ENCODE data around the gene GPR37L1. TPM values are rescaled to one million over a fixed set of nuclear protein-coding genes. Genes with fewer than 3 reads are reported as not detected.
"Not testable (repeated sequence)": the region's sequence is repeated elsewhere in the genome, so short reads cannot be mapped to it uniquely, and the experiment has no call there.

GPR37L1 gene
- polyA plus RNA-seq, 1 donor: 0.08 TPM

DNA sequence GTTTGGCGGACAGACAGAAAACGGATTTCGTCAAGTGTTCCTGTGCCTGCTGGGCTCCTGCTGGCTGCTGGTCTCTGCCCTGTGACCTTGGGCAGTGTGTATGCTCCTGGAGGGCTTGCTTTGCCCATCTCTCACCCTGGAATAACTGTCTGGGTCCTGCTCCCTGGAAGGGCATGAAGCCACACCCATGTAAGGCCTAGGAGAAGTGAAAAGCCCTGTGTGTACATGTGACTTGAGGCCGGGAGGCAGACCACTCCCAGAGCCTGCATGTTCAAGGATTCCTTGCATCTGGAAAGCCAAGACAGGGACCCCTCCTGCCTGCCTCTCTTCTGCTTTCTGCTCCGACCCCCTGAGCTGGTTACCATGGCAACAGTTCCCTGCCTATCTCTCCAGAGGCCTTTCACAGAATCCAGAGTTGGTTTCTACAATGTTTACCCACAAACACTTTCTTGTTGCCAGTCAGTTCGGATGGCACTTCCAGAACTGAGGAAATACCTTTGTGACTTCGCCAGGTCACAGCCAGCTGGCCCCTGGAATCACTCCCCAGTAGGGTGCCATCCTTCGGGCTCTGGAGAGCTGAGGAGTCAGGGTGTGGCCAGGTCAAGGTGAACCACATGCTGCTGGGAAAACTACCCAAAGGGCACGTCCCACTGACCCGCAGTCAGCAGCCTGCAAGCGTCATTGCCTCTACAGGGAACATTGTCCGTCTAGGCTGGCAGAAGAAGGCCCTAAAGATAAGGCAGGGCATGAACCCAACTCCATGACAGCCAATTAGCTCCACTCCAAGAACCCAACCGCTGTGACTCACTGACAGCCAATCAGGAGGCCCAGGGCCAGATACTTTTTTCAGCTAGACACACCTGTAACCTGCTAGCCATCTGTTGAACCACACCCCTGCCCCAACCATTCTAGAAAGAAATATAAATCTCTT is 14.7 kb upstream of the GPR37L1 start:
- no peak for DNase-seq (ENCODE audit: low read depth)

- DNase-seq (ENCODE audit: low read depth): no peak
These were observed 11.7 kb upstream of the GPR37L1 start for GRCh38 chr1:202110977-202111376.

DNA sequence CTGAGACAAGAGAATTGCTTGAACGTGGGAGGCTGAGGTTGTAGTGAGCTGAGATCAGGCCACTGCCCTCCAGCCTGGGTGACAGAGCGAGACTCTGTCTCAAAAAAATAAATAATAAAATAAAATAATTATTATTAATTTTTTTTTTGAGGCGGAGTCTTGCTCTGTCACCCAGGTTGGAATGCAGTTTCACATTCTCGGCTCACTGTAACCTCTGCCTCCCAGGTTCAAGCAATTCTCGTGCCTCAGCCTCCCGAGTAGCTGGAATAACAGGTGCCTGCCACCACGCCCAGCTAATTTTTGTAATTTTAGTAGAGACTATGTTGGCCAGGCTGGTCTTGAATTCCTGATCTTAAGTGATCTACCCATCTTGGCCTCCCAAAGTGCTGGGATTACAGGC is 11.1 kb upstream of the GPR37L1 start:
- not testable (repeated sequence) for DNase-seq (ENCODE audit: low read depth)

DNA sequence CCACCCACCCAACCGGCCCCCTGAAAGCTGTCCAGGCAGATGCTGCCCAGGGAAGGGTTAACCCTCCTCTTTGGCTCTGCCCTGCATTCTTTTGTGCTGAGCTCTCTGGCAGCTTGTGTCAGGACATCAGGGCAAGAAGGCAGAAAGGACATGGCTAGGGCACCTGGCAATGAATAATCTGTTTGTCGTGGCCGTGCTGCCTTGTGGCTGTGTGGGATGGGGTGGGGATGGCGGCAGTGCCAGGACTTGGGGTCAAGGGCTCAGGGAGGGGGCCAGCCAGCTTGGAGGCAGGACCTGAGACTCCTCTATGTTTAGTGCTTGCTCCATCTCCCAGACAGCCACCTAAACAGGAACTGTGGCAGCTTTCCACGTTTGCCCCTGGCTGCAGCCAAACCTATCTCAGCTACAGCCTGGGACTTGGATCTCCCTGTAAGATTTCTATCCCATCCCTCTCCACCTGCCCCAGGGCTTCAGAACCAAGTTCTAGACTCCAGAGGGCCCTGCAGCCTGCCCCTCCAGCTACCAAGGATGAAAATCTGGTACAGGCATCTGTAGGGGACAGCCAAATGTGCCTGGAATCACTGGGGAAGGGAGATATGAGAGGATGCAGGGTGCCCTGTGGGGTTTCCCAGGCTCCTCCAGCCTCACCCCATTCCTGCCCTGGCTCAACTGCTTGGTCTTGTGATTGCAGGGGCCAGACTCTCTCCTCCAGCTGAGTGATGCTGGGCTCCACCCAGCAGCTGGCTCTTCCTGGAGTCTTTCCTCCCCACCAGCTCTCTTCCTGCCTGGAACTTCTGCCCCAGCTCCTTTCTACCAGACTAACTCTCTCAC is 9.6 kb upstream of the GPR37L1 start:
- DNase-seq (ENCODE audit: low read depth): no peak

DNA sequence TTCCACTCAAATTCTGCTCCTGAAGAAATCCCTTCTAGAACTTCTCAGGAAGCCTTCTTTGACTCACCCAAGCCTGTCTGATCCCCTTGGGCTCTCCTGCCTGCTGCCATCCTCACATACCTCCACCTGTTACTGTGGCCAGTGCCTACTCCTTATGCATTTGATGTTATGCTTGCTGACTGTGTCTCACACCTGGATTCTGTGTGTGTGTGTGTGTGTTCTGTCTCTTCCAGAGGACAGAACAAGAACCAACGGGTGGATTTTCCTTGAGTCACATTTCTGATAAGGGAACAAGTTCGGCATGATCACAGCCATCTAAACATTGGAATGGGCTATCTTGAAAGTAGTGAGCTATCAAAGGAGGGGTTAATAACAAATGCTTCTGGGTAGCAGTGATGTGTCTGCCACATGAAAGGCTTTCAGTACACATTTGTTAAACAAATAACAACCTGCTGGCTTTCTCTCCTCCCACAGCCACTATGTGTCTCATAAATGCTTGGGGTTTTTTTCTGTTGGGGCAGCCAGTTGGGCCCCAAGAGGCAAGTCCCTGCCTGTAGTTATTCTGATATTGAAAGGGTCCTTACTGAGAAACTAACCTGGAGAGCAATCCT is 8.9 kb upstream of the GPR37L1 start:
- DNase-seq (ENCODE audit: low read depth): no peak

- no peak for DNase-seq (ENCODE audit: low read depth)
These were observed 6.4 kb upstream of the GPR37L1 start for GRCh38 chr1:202116287-202116686.

- DNase-seq (ENCODE audit: low read depth): no peak
These were observed 4.8 kb upstream of the GPR37L1 start for GRCh38 chr1:202117898-202118371.

GRCh38 chr1:202121006-202121405 is 1.7 kb upstream of the GPR37L1 start:
- no peak for DNase-seq (ENCODE audit: low read depth)

- no peak for DNase-seq (ENCODE audit: low read depth)
These were observed 658 bp downstream of the GPR37L1 start for GRCh38 chr1:202123336-202123813.

- no peak for DNase-seq (ENCODE audit: low read depth)
These were observed 1.4 kb downstream of the GPR37L1 start for GRCh38 chr1:202124142-202124541.

- no peak for DNase-seq (ENCODE audit: low read depth)
These were observed 2.9 kb downstream of the GPR37L1 start for GRCh38 chr1:202125611-202126010.

DNA sequence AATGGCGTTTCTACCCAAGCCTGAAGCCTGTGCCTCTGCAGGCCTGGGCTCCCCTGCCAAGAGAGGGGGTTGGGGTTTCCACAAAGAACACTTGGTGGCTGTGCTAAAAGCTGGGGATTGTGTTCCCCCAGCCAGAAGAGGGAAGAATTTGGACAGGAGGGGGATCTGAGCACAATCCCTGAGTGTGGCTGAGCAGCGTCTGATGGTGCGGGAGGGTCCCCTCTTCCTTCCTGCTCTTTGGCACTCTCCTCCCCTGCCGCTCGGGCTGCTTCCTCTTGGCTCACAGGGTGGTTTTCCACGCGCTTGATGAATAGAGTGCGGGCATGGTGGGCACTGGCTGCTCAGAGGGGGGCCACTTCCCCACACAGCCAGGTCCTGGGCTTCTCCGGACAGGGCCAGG is 3.7 kb downstream of the GPR37L1 start:
- DNase-seq (ENCODE audit: low read depth): no peak

DNA sequence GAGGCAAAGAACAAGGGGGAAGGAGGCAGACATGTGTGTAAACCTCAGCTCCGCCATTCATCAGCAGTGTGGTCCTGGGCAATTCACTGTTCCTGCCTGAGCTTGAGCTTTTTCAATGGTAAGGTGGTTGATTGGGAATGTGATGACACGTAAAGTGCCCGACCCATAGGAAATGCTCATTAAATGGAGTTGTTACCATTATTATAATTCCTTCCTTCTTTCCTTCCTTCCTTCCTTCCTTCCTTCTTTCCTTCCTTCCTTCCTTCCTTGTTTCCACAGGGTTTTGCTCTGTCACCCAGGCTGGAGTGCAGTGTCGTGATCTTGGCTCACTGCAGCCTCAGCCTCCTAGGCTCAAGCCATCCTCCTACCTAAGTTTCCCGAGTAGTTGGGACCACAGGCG is 4.3 kb downstream of the GPR37L1 start:
- no peak for DNase-seq (ENCODE audit: low read depth)

DNA sequence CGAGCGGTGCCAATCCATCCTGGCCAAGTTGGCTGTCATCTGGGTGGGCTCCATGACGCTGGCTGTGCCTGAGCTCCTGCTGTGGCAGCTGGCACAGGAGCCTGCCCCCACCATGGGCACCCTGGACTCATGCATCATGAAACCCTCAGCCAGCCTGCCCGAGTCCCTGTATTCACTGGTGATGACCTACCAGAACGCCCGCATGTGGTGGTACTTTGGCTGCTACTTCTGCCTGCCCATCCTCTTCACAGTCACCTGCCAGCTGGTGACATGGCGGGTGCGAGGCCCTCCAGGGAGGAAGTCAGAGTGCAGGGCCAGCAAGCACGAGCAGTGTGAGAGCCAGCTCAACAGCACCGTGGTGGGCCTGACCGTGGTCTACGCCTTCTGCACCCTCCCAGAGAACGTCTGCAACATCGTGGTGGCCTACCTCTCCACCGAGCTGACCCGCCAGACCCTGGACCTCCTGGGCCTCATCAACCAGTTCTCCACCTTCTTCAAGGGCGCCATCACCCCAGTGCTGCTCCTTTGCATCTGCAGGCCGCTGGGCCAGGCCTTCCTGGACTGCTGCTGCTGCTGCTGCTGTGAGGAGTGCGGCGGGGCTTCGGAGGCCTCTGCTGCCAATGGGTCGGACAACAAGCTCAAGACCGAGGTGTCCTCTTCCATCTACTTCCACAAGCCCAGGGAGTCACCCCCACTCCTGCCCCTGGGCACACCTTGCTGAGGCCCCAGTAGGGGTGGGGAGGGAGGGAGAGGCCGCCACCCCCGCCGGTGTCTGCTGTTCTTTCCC is 5.3 kb downstream of the GPR37L1 start:
- DNase-seq (ENCODE audit: low read depth): no peak

DNA sequence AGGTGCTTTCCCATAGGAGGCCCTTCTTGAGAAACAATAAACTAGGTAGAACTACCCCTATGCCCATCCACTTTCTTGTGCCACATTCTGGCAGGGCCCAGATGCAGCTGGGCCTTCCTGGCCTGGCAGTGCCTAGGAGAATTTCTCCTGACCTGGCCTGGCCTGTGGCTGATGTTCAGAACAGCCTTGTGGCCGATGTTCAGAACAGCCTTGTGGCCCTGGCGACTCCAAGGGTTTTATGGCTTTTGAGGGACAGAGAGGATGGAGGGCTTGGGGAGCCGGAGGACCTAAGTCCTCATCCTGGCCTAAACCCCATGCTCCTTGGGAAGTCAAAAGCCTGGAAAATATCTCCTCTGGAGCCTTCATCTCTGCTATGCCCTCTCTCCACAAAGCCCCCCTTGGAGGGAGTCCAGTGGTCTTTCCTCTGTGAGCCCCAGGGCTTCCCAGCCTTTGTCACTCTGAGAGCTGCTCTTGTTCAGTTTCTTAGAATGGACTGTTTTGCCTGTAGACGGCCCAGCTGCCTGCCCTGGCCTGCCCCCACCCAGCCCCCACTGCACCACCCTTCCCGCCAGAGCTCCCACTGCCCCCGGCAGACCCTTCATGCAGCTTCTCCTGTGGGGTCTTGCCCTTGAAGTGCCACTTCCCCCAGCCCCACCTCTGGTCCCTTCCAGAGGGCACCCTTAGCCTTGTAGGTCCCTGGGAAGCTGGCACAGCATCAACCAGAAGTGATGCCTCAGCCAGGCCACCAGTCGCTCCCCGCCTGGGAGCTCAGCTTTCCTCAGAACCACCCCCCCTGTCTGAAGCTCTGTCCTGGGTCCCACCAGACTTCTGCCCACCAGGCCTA is 7.0 kb downstream of the GPR37L1 start:
- no peak for DNase-seq (ENCODE audit: low read depth)

DNA sequence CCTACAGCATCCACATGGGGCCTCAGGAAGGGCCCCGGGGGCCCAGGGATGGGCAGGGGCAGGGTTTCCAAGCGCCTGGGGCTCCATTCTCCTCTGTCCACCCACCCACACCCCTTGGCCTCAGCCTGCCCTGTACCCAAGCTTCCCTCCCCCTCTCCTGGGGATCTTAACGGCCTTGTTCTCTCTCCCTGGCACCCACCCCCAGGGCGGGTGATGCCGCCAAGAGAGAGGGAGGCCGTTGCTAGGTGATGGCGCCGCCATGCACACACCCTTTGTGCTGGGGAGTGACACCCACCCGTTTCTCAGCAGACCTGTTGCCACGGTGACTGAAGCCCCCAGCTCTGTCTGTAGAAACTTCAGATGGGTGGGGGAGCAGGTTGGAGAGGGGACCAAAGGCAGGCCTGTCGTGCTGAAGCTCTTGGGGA is 7.6 kb downstream of the GPR37L1 start:
- no peak for DNase-seq (ENCODE audit: low read depth)

- no peak for DNase-seq (ENCODE audit: low read depth)
These were observed 8.3 kb downstream of the GPR37L1 start for GRCh38 chr1:202130816-202131522.

DNA sequence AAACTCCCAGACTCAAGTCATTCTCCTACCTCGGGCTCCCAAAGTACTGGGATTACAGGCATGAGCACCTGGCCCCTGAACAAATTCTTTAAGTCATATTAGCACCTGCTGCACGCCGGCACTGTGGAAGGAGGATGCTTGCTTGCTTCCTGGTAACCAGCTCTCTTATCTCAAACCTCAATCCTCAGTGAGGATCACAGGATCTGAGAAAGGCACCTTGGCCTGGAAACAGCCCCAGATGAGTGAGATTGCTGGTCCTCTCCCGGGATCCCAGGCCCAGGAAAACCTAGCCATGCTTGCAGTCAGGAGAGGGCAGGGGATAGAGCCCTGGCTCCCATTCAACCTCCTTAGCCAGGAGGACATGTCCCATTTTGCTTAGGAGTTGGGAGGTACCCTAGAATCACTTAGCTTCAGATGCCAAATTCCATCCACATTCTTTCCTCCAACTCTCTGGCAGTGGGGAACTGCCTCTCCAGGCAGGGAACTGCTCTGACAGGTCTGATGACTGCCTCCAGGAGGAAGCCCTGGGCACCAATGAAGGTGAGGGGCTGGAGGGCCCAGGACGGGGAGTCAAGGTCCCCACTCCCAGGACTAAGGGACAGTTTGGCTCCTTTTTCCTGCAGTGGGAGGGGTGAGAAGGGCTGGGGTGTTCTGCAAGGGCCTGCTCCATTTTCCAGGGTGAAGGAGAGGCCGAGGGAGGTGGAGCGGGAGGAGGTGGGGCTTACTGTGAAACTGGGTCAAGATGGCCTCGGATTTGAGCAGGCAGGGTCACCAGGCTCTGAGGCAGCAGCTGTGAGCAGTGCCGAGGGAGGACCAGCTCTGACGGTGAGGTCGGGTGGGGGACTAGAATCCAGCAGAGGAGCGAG is 9.5 kb downstream of the GPR37L1 start:
- no peak for DNase-seq (ENCODE audit: low read depth)

- no peak for DNase-seq (ENCODE audit: low read depth)
These were observed 10.3 kb downstream of the GPR37L1 start for GRCh38 chr1:202133001-202133400.
